ENCODE measurements around the gene ARHGAP6. TPM values are rescaled to one million over a fixed set of nuclear protein-coding genes. Genes with fewer than 3 reads are reported as not detected.
A peak's percentile ranks its signal among the peaks of the same experiment; 100 is the strongest.

Gene ARHGAP6
- total and polyA plus RNA-seq, 2 of the 4 experiments (the other 2 are of a cell fraction): 1.4 to 1.8 TPM

GRCh38 chrX:11465648-11466411 lies 199.9 kb downstream of the ARHGAP6 start:
- no peaks in the 10 kb centered on the region for H3K9me3 ChIP-seq (ENCODE audit: control insufficient read depth, insufficient read depth, low read length)
- H3K14ac ChIP-seq (replicated peaks; ENCODE audit: low read depth, low read length): peak overlapping the region; percentile 48
- intact Hi-C loops (cut with micrococcal nuclease) (no loop called here), in situ Hi-C loops (cut with MboI; ENCODE audit: low sequenced_read_pairs) (no loop called here), dilution Hi-C loops (cut with HindIII; ENCODE audit: low sequenced_read_pairs, unreplicated experiment) (no loop called here)
- no peak overlapping the region for H4K91ac ChIP-seq (ENCODE audit: insufficient read depth, low read depth, low read length)
- ChIA-PET CTCF (no interaction called here), POLR2A (ENCODE audit: unreplicated experiment) (no interaction called here)
- H3K9ac ChIP-seq (ENCODE audit: low read depth, low read length): no peak overlapping the region
- no peak for ATAC-seq (ENCODE audit: low read depth)
- no peak overlapping the region for H2AK9ac ChIP-seq (replicated peaks; ENCODE audit: low read depth, low read length, poor library complexity)
- H2AK5ac ChIP-seq (ENCODE audit: low read depth, low read length): peak overlapping the region; percentile 62
- no peaks in the 10 kb centered on the region for H4K20me1 ChIP-seq (ENCODE audit: insufficient read depth, low read length)
- H2BK5ac ChIP-seq (ENCODE audit: low read depth, low read length, poor library complexity, severe bottlenecking): peak overlapping the region; percentile 53
- H3K4me1 ChIP-seq (ENCODE audit: control insufficient read depth, insufficient read depth, low read length): peaks cover 4% of the 10 kb centered on the region
- H3K9me1 ChIP-seq (ENCODE audit: insufficient read depth, low read length): peaks cover 7% of the 10 kb centered on the region; the same call in 1 of the 2 replicates
- H3K4ac ChIP-seq (ENCODE audit: low read depth, low read length): peak overlapping the region; percentile 71
- H3K56ac ChIP-seq (ENCODE audit: extremely low read depth, insufficient read depth, low read length): no peak overlapping the region
- H4K5ac ChIP-seq (ENCODE audit: low read depth, low read length): peak overlapping the region; percentile 53; the same call in 1 of the 2 replicates
- H2BK120ac ChIP-seq (ENCODE audit: low read depth, low read length): peak overlapping the region; percentile 47
- H3K27me3 ChIP-seq (ENCODE audit: control insufficient read depth, insufficient read depth, low read length): no peaks in the 10 kb centered on the region
- H4K8ac ChIP-seq (ENCODE audit: low read depth in 2 of 2, low read length in 2 of 2): 0 out of 4 replicates have a peak overlapping the region, but pooled peaks of 1 of the 2 experiments have one; percentile 42
- no peak overlapping the region for H3K4me3 ChIP-seq (ENCODE audit: insufficient read depth, low read depth, low read length)
- no peak overlapping the region for H3K23ac ChIP-seq (ENCODE audit: low read depth, low read length)
- WGBS, 2 experiments (ENCODE audit: extremely low coverage in 2 of 2, insufficient read length in 1 of 2): 78% methylated on average over 3 of the region's 5 CpGs; no CpG with 5 or more reads in 1 of the 2 experiments
- H2BK20ac ChIP-seq (ENCODE audit: low read depth, low read length): peak overlapping the region; percentile 66; the same call in 1 of the 2 replicates
- H2AFZ ChIP-seq (replicated peaks; ENCODE audit: low read length, poor library complexity): no peak overlapping the region
- peak; percentile 7 for DNase-seq
- H3K18ac ChIP-seq (ENCODE audit: low read depth, low read length): peak overlapping the region; percentile 85; the same call in 1 of the 2 replicates
- H2BK15ac ChIP-seq (ENCODE audit: low read depth, low read length): peak overlapping the region; percentile 54; the same call in 1 of the 3 replicates
- no peaks in the 10 kb centered on the region for H3K36me3 ChIP-seq (ENCODE audit: control insufficient read depth, insufficient read depth, low read length)
- H3K4me2 ChIP-seq (ENCODE audit: low read depth, low read length): no peak overlapping the region
- no peak overlapping the region for H3K27ac ChIP-seq (ENCODE audit: insufficient read depth, low read length)
- no peak for TF ChIP-seq RAD21 (IDR thresholded peaks at IDR 0.05; ENCODE audit: low read length)
- TF ChIP-seq MAFK (IDR thresholded peaks at IDR 0.05; ENCODE audit: low read depth, low read length): no peak
- TF ChIP-seq SMC3 (IDR thresholded peaks at IDR 0.05; ENCODE audit: low read depth, low read length): no peak
- no peak for TF ChIP-seq NFE2L2 (IDR thresholded peaks at IDR 0.05; ENCODE audit: low read depth, low read length)
- TF ChIP-seq, protein P1, sequence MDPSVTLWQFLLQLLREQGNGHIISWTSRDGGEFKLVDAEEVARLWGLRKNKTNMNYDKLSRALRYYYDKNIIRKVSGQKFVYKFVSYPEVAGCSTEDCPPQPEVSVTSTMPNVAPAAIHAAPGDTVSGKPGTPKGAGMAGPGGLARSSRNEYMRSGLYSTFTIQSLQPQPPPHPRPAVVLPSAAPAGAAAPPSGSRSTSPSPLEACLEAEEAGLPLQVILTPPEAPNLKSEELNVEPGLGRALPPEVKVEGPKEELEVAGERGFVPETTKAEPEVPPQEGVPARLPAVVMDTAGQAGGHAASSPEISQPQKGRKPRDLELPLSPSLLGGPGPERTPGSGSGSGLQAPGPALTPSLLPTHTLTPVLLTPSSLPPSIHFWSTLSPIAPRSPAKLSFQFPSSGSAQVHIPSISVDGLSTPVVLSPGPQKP (IDR thresholded peaks at IDR 0.05; ENCODE audit: borderline replicate concordance, low read depth, low read length): no peak
- TF ChIP-seq MXI1 (IDR thresholded peaks at IDR 0.05; ENCODE audit: borderline replicate concordance, low read depth, low read length): no peak
- no peak for TF ChIP-seq RCOR1 (IDR thresholded peaks at IDR 0.05; ENCODE audit: insufficient replicate concordance, low read length)
- TF ChIP-seq RFX5 (IDR thresholded peaks at IDR 0.05; ENCODE audit: low read depth, low read length): no peak
- TF ChIP-seq FOS (IDR thresholded peaks at IDR 0.05; ENCODE audit: low read depth, low read length): no peak
- TF ChIP-seq MAZ (IDR thresholded peaks at IDR 0.05; ENCODE audit: borderline replicate concordance, low read depth, low read length): no peak
- no peak for TF ChIP-seq CTCF (conservative IDR thresholded peaks at IDR 0.05; ENCODE audit: low read depth, low read length)
- no TSS peak for BruUV-seq (replicated peaks)
- no peaks in the 10 kb centered on the region for H3K79me1 ChIP-seq (ENCODE audit: low read depth in 1 of 2, low read length in 2 of 2)
